H1 (cell line): Measurements from ENCODE around the gene CDK15. TPM values are rescaled to one million over a fixed set of nuclear protein-coding genes. Genes with fewer than 3 reads are reported as not detected.

Source experiments
- CTCF ChIA-PET: fragments of 300-600 bp; sonication (Branson Sonifier 250); formaldehyde crosslinking; loops from one replicate; lab custom pipeline; 2021; ENCODE audit not compliant: partially characterized antibody; lab: Charles Lee
- POLR2A ChIA-PET: fragments of 300-600 bp; sonication (Branson Sonifier 250); formaldehyde crosslinking; loops from one replicate; lab custom pipeline; 2021; ENCODE audit warnings: inconsistent platforms; ENCODE audit not compliant: partially characterized antibody; lab: Charles Lee
- DNase-seq, 2 experiments: peaks; one replicate each; pipeline versions ENCODE4 v3.0.0 to v3.0.0-alpha.2; 2010 to 2022; ENCODE audit warnings: low spot score in 2 of 2, low read depth in 1 of 2, mixed read lengths in 1 of 2
- FAIRE-seq: peaks from 2 replicates; lab custom pipeline; 2011; peaks lifted over from hg19 to GRCh38; lab: Jason Lieb, UNC
- H2AFZ ChIP-seq: 2 replicates; pipeline ENCODE4 v1.8.1; 2012; ENCODE audit warnings: low read length, inconsistent platforms
- H2AK5ac ChIP-seq: 2 replicates; pipeline ENCODE4 v1.6.1; 2013; ENCODE audit warnings: low read depth, low read length
- H2BK120ac ChIP-seq: replicated peaks from 2 replicates; pipeline ENCODE3; 2013; ENCODE audit warnings: low read depth, low read length, inconsistent platforms
- H2BK12ac ChIP-seq: 2 replicates; pipeline ENCODE4 v1.6.1; 2013; ENCODE audit warnings: low read depth, low read length
- H2BK15ac ChIP-seq: 2 replicates; pipeline ENCODE4 v1.6.1; 2013; ENCODE audit warnings: low read length
- H2BK20ac ChIP-seq: 2 replicates; pipeline ENCODE4 v1.6.1; 2013; ENCODE audit warnings: low read length
- H2BK5ac ChIP-seq: 2 replicates; pipeline ENCODE4 v1.6.1; 2013; ENCODE audit warnings: low read depth, low read length
- H3K14ac ChIP-seq: 2 replicates; pipeline ENCODE4 v1.6.1; 2013; ENCODE audit warnings: inconsistent platforms; ENCODE audit not compliant: insufficient read length
- H3K18ac ChIP-seq: 2 replicates; pipeline ENCODE4 v1.6.1; 2013; ENCODE audit warnings: low read length; ENCODE audit errors: extremely low read depth
- H3K23ac ChIP-seq: 2 replicates; pipeline ENCODE4 v1.6.1; 2013; ENCODE audit warnings: inconsistent platforms; ENCODE audit not compliant: insufficient read length
- H3K23me2 ChIP-seq: 2 replicates; pipeline ENCODE4 v1.6.1; 2013; ENCODE audit warnings: low read depth, low read length
- H3K27ac ChIP-seq: 2 replicates; pipeline ENCODE4 v1.6.1; 2011; ENCODE audit warnings: low read depth, low read length, inconsistent platforms
- H3K27me3 ChIP-seq, 4 experiments: replicated peaks in 1 of 4; 1 replicate in 1 of 4; 2 replicates in 3 of 4; pipeline versions ENCODE4 v1.6.1 to v1.8.1; 2011 to 2013; ENCODE audit warnings: low read length in 3 of 4, mild to moderate bottlenecking in 3 of 4, inconsistent platforms in 2 of 4, mixed read lengths in 2 of 4, moderate library complexity in 1 of 4; ENCODE audit not compliant: control insufficient read depth in 3 of 4, insufficient read depth in 3 of 4; ENCODE audit errors: extremely low read depth in 1 of 4
- H3K36me3 ChIP-seq, 4 experiments: 2 replicates each; pipeline versions ENCODE4 v1.6.1 to v1.8.1; 2011 to 2013; ENCODE audit warnings: mild to moderate bottlenecking in 4 of 4, low read length in 3 of 4, moderate library complexity in 2 of 4, control low read depth in 1 of 4, inconsistent platforms in 1 of 4; ENCODE audit not compliant: insufficient read depth in 4 of 4, control insufficient read depth in 2 of 4
- H3K4ac ChIP-seq: replicated peaks from 2 replicates; pipeline ENCODE3; 2013; ENCODE audit warnings: low read length, low read depth, mixed read lengths, inconsistent platforms; ENCODE audit not compliant: insufficient read length
- H3K4me1 ChIP-seq, 4 experiments: replicated peaks in 1 of 4; 1 replicate in 1 of 4; 2 replicates in 3 of 4; pipeline versions ENCODE4 v1.6.1 to v1.8.1; 2011 to 2013; ENCODE audit warnings: low read length in 3 of 4, inconsistent platforms in 2 of 4, mixed read lengths in 1 of 4; ENCODE audit not compliant: insufficient read depth in 4 of 4, control insufficient read depth in 3 of 4
- H3K4me2 ChIP-seq, 2 experiments: 2 replicates each; pipeline versions ENCODE4 v1.6.1 to v1.8.1; 2011 to 2013; ENCODE audit warnings: low read depth in 2 of 2, low read length in 2 of 2, control low read depth in 1 of 2, inconsistent platforms in 1 of 2, mild to moderate bottlenecking in 1 of 2; ENCODE audit not compliant: insufficient read depth in 1 of 2
- H3K4me3 ChIP-seq, 4 experiments: fragments of 200-600, 300-600 bp in 1 of 4; sonication (generic), shearing (Covaris generic), sonication (Bioruptor Twin) in 1 of 4; 2 replicates each; pipeline versions ENCODE4 v1.5.1 to v1.8.1; 2011 to 2016; ENCODE audit warnings: low read length in 4 of 4, low read depth in 3 of 4, control low read depth in 2 of 4, inconsistent platforms in 2 of 4, mild to moderate bottlenecking in 2 of 4, mixed read lengths in 1 of 4, moderate library complexity in 1 of 4; ENCODE audit not compliant: insufficient read depth in 2 of 4; ENCODE audit errors: extremely low read depth in 1 of 4
- H3K56ac ChIP-seq: replicated peaks from 2 replicates; pipeline ENCODE3; 2013; ENCODE audit warnings: low read depth, mild to moderate bottlenecking, mixed read lengths, low read length, inconsistent platforms; ENCODE audit not compliant: insufficient read length
- H3K79me1 ChIP-seq: 2 replicates; pipeline ENCODE4 v1.6.1; 2013; ENCODE audit warnings: low read depth, low read length, control low read depth
- H3K79me2 ChIP-seq, 2 experiments: 2 replicates each; pipeline versions ENCODE4 v1.6.1 to v1.8.1; 2012 to 2013; ENCODE audit warnings: low read length in 2 of 2, mild to moderate bottlenecking in 2 of 2, inconsistent platforms in 1 of 2; ENCODE audit not compliant: insufficient read depth in 2 of 2, control insufficient read depth in 1 of 2
- H3K9ac ChIP-seq, 4 experiments: replicated peaks in 1 of 4; 1 replicate in 1 of 4; 2 replicates in 3 of 4; pipeline versions ENCODE4 v1.6.1 to v1.8.1; 2011 to 2013; ENCODE audit warnings: low read depth in 3 of 4, low read length in 3 of 4, control low read depth in 2 of 4, mild to moderate bottlenecking in 2 of 4, moderate library complexity in 2 of 4, inconsistent platforms in 1 of 4; ENCODE audit errors: extremely low read depth in 1 of 4
- H3K9me3 ChIP-seq, 2 experiments: 2 replicates each; pipeline versions ENCODE4 v1.6.1 to v1.8.1; 2012 to 2013; ENCODE audit warnings: mild to moderate bottlenecking in 2 of 2, moderate library complexity in 2 of 2, control low read depth in 1 of 2, inconsistent platforms in 1 of 2, low read depth in 1 of 2, low read length in 1 of 2, mixed read lengths in 1 of 2; ENCODE audit not compliant: insufficient read depth in 2 of 2
- H4K20me1 ChIP-seq, 2 experiments: replicated peaks in 1 of 2; 2 replicates each; pipeline versions ENCODE3 to v1.8.1; 2011 to 2013; ENCODE audit warnings: inconsistent platforms in 2 of 2, low read length in 2 of 2, mild to moderate bottlenecking in 1 of 2; ENCODE audit not compliant: insufficient read depth in 2 of 2, control insufficient read depth in 1 of 2
- H4K5ac ChIP-seq: 2 replicates; pipeline ENCODE4 v1.6.1; 2013; ENCODE audit warnings: low read length, low read depth, mixed read lengths, inconsistent platforms; ENCODE audit not compliant: insufficient read length
- H4K8ac ChIP-seq: 2 replicates; pipeline ENCODE4 v1.8.0; 2013; ENCODE audit warnings: mild to moderate bottlenecking, moderate library complexity, low read length, inconsistent platforms; ENCODE audit not compliant: insufficient read depth; ENCODE audit errors: extremely low read depth
- H4K91ac ChIP-seq: replicated peaks from 2 replicates; pipeline ENCODE3; 2013; ENCODE audit warnings: low read length, mixed read lengths, inconsistent platforms; ENCODE audit not compliant: insufficient read length
- CTBP2 ChIP-seq: IDR thresholded peaks from 2 replicates; pipeline ENCODE4 v1.7.0; 2011; ENCODE audit warnings: borderline replicate concordance, mild to moderate bottlenecking, moderate library complexity, mixed read lengths, low read length; ENCODE audit not compliant: insufficient read depth, insufficient read length
- EP300 ChIP-seq, 2 experiments: IDR thresholded peaks; 1 replicate in 1 of 2; 2 replicates in 1 of 2; pipeline ENCODE4 v1.6.1; 2011 to 2012; ENCODE audit warnings: low read depth in 2 of 2, low read length in 2 of 2, mild to moderate bottlenecking in 2 of 2, borderline replicate concordance in 1 of 2, inconsistent platforms in 1 of 2, moderate library complexity in 1 of 2
- KDM5A ChIP-seq: fragments of 200-600 bp; IDR thresholded peaks from 2 replicates; pipeline ENCODE4 v1.7.1; 2012; ENCODE audit warnings: mild to moderate bottlenecking, low read length, inconsistent platforms, mixed read lengths
- NANOG ChIP-seq: IDR thresholded peaks from 2 replicates; pipeline ENCODE4 v1.6.1; 2011; ENCODE audit warnings: low read length, low read depth, mild to moderate bottlenecking, inconsistent platforms; ENCODE audit not compliant: insufficient read depth, poor library complexity, severe bottlenecking
- NRF1 ChIP-seq: IDR thresholded peaks from 2 replicates; pipeline ENCODE4 v1.6.1; 2011; ENCODE audit warnings: mild to moderate bottlenecking, low read depth, low read length, improper control_type of control experiment
- RAD21 ChIP-seq, 2 experiments: IDR thresholded peaks in 1 of 2; conservative IDR thresholded peaks in 1 of 2; 2 replicates each; pipeline ENCODE4 v1.6.1; 2011; ENCODE audit warnings: low read depth in 2 of 2, low read length in 2 of 2, improper control_type of control experiment in 1 of 2, inconsistent platforms in 1 of 2, mild to moderate bottlenecking in 1 of 2, moderate library complexity in 1 of 2
- SP1 ChIP-seq: IDR thresholded peaks from 2 replicates; pipeline ENCODE4 v1.6.1; 2011; ENCODE audit warnings: low read depth, low read length
- SP2 ChIP-seq: IDR thresholded peaks from 2 replicates; pipeline ENCODE4 v1.6.1; 2012; ENCODE audit warnings: mild to moderate bottlenecking, low read length, inconsistent platforms
- ZNF274 ChIP-seq: IDR thresholded peaks from 2 replicates; pipeline ENCODE4 v1.7.0; 2012; ENCODE audit warnings: low read length, borderline replicate concordance; ENCODE audit errors: extremely low read depth
- WGBS, 2 experiments: shearing (Covaris generic) in 1 of 2; methylation state at CpG; one replicate each; pipeline versions ENCODE4 v1.1.6 to v1.1.7; 2013 to 2015; ENCODE audit warnings: low lambda C conversion rate in 2 of 2, mixed read lengths in 2 of 2, inconsistent platforms in 1 of 2, low coverage in 1 of 2, missing lambda C conversion rate in 1 of 2; ENCODE audit not compliant: insufficient replicate concordance in 2 of 2, insufficient coverage in 1 of 2, insufficient read length in 1 of 2; ENCODE audit errors: extremely low coverage in 1 of 2, missing lambda C conversion rate in 1 of 2; 5-methylcytosine and 5-hydroxymethylcytosine counted together
- polyA plus RNA-seq, 7 experiments: library from polyadenylated mRNA; depleted of rRNA in 3 of 7; stranded (reverse) in 5 of 7; unstranded in 2 of 7; fragments of >200 nt in 5 of 7; fragments of 200-250 nt in 2 of 7; gene quantifications; 1 replicate in 5 of 7; 2 replicates in 1 of 7; 4 replicates in 1 of 7; pipeline versions ENCODE4 v1.2.1 to v1.2.3, GENCODE V29; 2011 to 2013; ENCODE audit warnings: missing spikeins in 2 of 7, mixed read lengths in 2 of 7
- total RNA-seq: library from RNA; stranded (reverse); fragmentation: NEBNext Ultra II Directional; extraction: Animal tissue kit (Norgen Biotek cat#: 25700); gene quantifications from 2 replicates; pipeline ENCODE4 v1.2.1, GENCODE V29; 2021
- TF ChIP-seq, protein P1 (sequence below): IDR thresholded peaks from 2 replicates; pipeline ENCODE4 v1.6.1; 2011; ENCODE audit warnings: low read depth, mild to moderate bottlenecking, low read length; ENCODE audit not compliant: insufficient read depth

Gene CDK15
- total and polyA plus RNA-seq, 2 of the 8 experiments (the other 6 are each of a cell fraction or from before 2014, with no cell fraction given) = 0.03 TPM; not detected in 1

DNA sequence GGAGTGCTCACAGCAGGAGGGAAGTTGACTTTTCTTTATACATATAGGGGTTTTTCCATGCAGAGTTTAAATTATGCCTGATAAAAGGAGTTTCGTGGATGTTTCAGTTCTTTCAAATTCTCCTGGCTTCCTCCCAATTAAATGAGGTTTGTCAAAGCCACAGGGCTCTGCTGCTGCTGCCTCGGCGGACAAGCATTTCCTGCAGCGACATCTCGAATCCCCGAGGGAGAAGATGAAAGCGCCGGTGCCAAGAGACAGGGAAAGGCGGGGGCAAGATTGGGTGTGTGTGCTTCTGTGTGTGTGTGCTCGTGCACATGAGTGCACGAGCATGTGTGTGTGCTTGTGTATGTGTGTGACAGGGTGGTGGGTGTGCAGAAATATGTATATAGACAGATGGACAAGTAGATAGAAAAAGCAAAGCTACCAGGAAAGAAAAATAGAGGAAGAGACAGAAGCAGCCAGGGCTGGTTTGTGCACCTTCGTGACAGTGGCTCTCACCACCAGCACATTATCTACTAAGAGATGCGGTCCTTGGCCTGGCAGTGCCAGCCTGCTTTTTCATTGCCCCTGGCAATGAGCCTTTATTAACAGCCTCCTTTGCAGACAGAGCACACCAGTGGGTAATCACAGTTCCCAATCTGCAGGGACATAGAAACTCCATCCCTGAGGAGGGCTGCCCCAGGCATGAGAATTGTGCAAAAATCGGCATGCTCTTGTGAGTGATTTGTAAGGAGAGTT lies 76.2 kb downstream of the CDK15 start:
- H2BK20ac ChIP-seq = no peak overlapping the region
- H3K27me3 ChIP-seq = no peaks in the 10 kb centered on the region
- H3K4me3 ChIP-seq = no peak overlapping the region
- H3K18ac ChIP-seq = no peak overlapping the region
- no peak overlapping the region for H2BK5ac ChIP-seq
- no peak overlapping the region for H2BK15ac ChIP-seq
- H2AK5ac ChIP-seq = no peak overlapping the region
- no peaks in the 10 kb centered on the region for H3K9me3 ChIP-seq
- H3K36me3 ChIP-seq = no peaks in the 10 kb centered on the region
- no peak overlapping the region for H3K9ac ChIP-seq
- POLR2A ChIA-PET = no interaction called here
- no peak overlapping the region for H2AFZ ChIP-seq
- H2BK120ac ChIP-seq = no peak overlapping the region
- CTCF ChIA-PET = interaction anchor here (1.0 to 1.6 kb wide), 2 partner anchors 23 to 31 kb away, joined by 3 to 4 read pairs; no protein-coding TSS in a partner anchor
- no peaks in the 10 kb centered on the region; the same call in 1 of the 2 replicates for H3K23me2 ChIP-seq
- no peak overlapping the region for H3K56ac ChIP-seq
- no peaks in the 10 kb centered on the region for H3K79me2 ChIP-seq
- H3K27ac ChIP-seq = no peak overlapping the region
- H4K91ac ChIP-seq = no peak overlapping the region
- H3K14ac ChIP-seq = no peak overlapping the region
- H4K20me1 ChIP-seq = no peaks in the 10 kb centered on the region
- H4K8ac ChIP-seq = peak overlapping the region; percentile 45; the same call in 1 of the 2 replicates
- 61% methylated on average over 14 of the region's 14 CpGs; no CpG with 5 or more reads in 1 of the 2 experiments for WGBS, 2 experiments
- TF ChIP-seq SP1 = no peak
- TF ChIP-seq RAD21 (IDR thresholded peaks at IDR 0.05 in 1 of 2, conservative IDR thresholded peaks at IDR 0.05 in 1 of 2; ENCODE audit: low read depth in 2 of 2, low read length in 2 of 2) = no peak
- TF ChIP-seq, protein P1, sequence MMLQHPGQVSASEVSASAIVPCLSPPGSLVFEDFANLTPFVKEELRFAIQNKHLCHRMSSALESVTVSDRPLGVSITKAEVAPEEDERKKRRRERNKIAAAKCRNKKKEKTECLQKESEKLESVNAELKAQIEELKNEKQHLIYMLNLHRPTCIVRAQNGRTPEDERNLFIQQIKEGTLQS = no peak
- TF ChIP-seq NANOG = no peak
- no peak for TF ChIP-seq ZNF274
- TF ChIP-seq EP300 (IDR thresholded peaks at IDR 0.05; ENCODE audit: borderline replicate concordance in 1 of 2, low read depth in 2 of 2, low read length in 2 of 2) = no peak
- no peak for TF ChIP-seq KDM5A
- no peak for TF ChIP-seq SP2
- TF ChIP-seq NRF1 = no peak
- TF ChIP-seq CTBP2 = no peak
- H3K23ac ChIP-seq = no peak overlapping the region
- H3K79me1 ChIP-seq = no peaks in the 10 kb centered on the region
- no peak overlapping the region for H4K5ac ChIP-seq
- H2BK12ac ChIP-seq = no peak overlapping the region
- no peak for DNase-seq
- peaks cover 0 to 7% (median 1%) of the 10 kb centered on the region in 4 experiments; a peak in 2 of 7 replicates for H3K4me1 ChIP-seq
- H3K4ac ChIP-seq = no peak overlapping the region
- no peak for FAIRE-seq
- peak overlapping the region in 1 of 2 experiments; percentile 27; a peak in 1 of 4 replicates for H3K4me2 ChIP-seq
